Mucosa of gallbladder (tissue), 1 donor: ENCODE data around the gene TXLNG. TPM values are rescaled to one million over a fixed set of nuclear protein-coding genes. Genes with fewer than 3 reads are reported as not detected.

ENCODE experiments used
- DNase-seq: peaks from one replicate; pipeline ENCODE4 v3.0.0-alpha.2; 2020; ENCODE audit warnings: low spot score
- total RNA-seq: library from RNA; stranded (reverse); gene quantifications from one replicate; pipeline ENCODE4 v1.2.1, GENCODE V29; 2021
- donor health status: DM: no; HTN: no; CAD: no.

Gene TXLNG
- total RNA-seq, 1 donor from 2014 or later = 11.6 TPM

DNA sequence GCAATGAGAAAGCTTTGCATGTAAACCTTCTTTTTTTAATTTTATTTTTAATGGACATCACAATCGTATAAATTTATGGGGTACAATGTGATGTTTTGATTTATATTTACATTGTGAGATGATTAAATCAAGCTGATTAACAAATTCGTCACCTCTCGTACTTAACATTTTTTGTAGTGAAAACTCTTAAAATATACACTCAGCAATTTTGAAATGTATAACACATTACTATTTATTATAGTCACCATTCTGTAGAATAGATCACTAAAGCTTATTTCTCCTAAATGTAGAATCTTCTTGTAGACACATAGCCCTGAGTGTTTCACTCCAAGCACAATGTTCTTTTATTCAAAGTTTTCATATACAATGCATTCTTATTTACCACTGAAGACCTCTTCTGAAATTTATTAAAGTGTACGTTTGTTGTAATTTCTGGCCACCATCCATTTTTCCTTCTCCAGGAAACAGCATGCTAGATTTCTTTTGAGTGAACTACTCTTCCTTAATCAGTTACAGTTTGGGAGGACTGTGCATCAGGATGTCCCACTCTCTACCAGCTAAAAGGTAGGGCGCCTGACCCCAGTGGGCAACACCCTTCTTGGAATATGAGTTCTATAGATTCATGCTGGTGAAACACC, 88.3 kb downstream of the TXLNG start:
- DNase-seq = no peak

DNA sequence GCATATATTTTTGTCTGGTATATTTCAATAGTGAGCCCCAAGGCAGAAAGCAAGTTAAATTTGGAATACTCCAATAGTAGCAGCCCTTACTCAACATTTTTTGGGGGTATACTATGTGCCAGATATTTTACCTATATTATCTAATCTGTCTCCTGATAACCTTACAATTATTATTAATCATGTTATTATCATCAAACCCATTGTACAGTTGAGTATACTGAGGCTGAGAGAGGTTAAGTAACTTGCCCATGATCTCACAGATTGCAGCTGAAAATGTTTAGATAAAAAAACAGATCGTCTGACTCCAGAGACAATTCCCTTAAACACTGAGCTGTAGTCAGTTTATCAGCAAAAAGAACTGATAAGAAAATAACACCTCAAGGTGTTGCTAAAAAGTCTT, 90.4 kb downstream of the TXLNG start:
- DNase-seq = no peak

DNA sequence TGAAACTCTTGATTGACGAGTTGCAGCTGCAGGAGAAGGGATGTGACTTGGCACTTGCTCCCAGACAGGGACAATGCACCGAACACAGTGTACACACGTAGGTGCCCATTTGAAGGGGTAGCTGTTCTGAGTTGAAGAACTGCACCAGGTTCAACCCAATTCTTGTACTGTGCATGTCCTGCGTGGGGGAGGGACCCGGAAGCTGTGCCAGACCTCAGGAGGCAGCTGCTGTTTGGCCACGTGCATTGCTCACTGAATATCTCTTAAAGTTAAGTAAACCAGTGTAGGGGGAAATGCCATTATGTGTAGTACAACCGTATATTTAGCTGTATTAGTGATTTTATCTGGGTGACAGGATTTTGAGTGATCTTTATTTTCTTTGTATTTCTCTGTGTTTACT, 95.9 kb downstream of the TXLNG start:
- peak; percentile 14 for DNase-seq

DNA sequence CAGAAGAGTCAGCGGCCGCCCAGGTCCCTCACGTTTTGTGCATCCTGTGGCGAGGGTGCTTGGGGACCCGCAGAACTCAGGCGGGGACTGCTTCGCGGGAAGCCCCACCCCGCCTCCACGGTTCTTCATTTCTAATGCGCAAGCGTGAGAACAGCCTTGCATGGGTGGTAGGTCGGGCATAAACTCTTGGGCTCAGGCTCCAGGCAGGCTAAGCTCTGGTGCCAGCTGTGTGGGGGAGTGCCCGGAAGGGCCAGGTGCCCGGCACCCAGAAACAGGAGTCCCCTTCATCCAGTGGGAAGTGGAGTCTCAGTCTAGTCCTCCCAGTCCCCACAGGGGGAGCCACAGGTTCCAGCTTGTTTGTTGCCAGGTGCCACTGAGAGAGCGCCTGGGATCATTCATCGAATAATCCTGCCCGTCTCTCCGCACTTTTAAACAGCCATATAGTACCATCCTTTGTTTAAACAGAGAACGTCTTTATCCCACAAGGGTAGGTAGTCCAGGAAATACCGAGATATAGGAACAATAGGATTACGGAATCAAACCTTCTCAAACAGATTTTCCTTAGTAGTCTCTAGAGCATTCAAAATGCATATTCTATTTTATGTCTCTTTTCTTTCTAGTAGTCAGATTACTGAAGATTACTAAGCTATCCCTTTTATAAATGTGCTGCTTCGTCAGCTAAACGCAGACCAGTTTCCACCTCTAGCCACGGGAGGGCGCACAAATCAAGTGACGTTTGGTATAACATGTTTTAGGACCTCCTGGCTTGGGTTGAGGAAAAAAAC, 96.6 kb downstream of the TXLNG start:
- DNase-seq = peak; percentile 64

DNA sequence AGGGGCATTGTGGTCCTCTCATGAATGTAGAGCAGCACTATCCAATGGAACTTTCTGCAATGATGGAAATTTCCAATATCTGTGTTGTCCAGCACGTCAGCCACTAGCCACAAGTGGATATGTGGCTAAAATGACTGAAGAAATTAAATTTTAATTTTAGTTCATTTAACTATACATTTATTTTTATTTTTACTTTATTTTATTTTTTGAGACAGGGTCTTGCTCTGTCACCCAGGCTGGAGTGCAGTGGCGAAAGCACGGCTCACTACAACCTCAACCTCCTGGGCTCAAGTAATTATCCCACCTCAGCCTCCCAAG, 97.2 kb downstream of the TXLNG start:
- no peak for DNase-seq

DNA sequence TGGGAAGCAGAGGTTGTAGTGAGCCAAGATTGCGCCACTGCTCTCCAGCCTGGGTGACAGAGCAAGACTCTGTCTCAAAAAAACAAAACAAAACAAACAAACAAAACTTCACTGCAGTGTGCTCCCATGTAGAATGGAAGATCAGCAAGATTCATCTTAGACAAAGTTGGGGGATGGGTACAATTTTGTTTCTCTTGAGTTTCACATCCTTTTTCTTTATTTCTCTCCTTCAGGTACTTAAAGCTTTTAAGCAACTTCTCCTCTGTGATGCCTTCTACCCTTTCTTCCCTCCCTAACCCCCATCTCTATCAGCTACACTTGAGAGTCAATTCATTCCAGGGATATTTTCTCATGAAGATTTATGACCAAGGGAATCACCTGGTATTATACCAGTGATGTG, 99.4 kb downstream of the TXLNG start:
- DNase-seq = no peak

DNA sequence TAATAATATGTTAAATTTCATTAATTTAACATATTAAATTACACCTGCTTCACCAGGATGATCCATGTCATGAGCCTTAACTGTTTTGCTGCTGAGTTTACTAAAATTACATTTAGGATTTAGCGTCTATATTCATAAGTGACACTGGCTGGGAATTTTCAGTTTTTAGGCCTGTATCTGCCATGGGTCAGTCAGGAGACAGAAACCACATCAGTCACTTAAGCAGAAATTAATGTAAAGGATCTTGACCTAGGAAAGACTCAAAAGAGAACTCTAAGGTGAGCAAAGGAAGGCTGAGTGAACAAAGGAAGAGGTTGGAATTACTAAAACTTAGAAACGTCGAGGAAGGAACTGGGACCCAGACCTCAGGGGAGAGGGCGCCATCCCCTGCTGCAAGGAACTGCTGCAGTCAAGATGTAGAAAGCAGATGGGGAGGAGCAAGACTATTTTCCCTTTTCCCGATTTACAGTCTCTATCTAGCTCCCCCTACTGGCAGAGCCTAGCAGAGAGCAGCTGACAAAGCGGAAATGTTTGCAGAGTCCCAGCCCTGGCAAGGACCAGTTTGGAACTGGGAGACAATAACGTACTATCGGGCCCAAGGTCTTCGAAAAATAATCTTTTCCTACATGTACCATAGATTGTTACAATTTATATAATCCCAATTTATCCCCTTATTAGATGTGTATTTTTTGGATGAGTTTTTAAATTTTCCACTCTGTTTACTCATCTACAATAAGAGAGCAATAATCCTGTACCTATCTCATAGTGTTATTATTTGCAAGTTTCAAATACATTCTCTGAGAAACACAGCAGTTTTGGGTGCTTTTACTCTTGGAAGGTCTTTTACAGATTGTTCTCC, 106.5 kb downstream of the TXLNG start:
- DNase-seq = peak; percentile 74

Other genes starting within 250 kb of the TXLNG start
- gene S100G, start 136.3 kb upstream of the TXLNG start, total RNA-seq = not detected
- 18.5 TPM for gene CTPS2, start 73.8 kb upstream of the TXLNG start, total RNA-seq
- gene SYAP1, start 66.9 kb upstream of the TXLNG start, total RNA-seq = 42.6 TPM
- 88.2 TPM for gene RBBP7, start 83.9 kb downstream of the TXLNG start, total RNA-seq
- 17.9 TPM for gene REPS2, start 160.2 kb downstream of the TXLNG start, total RNA-seq